HAP-1 (cell line): ENCODE measurements around the gene CYP2C18.

Experiments
- DNase-seq, 2 experiments: peaks; one replicate each; pipeline ENCODE4 v3.0.0-alpha.2; 2016 to 2020; ENCODE audit warnings: low spot score in 2 of 2
- H3K27me3 ChIP-seq: fragments of 250-450 bp; sonication (Bioruptor Pico); 2 replicates; pipeline ENCODE4 v1.5.1; 2020; ENCODE audit warnings: low read depth, mild to moderate bottlenecking, moderate library complexity
- H3K36me3 ChIP-seq: fragments of 250-450 bp; sonication (Bioruptor Pico); replicated peaks from 2 replicates; pipeline ENCODE4 v1.5.1; 2020; ENCODE audit warnings: mild to moderate bottlenecking
- H3K4me1 ChIP-seq: fragments of 250-450 bp; sonication (Bioruptor Pico); 2 replicates; pipeline ENCODE4 v1.5.1; 2020; ENCODE audit warnings: mild to moderate bottlenecking
- H3K4me3 ChIP-seq: fragments of 250-450 bp; sonication (Bioruptor Pico); 2 replicates; pipeline ENCODE4 v1.5.1; 2020; ENCODE audit warnings: mild to moderate bottlenecking, moderate library complexity
- H3K9me3 ChIP-seq: fragments of 250-450 bp; sonication (Bioruptor Pico); 2 replicates; pipeline ENCODE4 v1.5.1; 2020; ENCODE audit warnings: mild to moderate bottlenecking, moderate library complexity
- in situ Hi-C: fragments of 300-500 bp; cut with MboI; formaldehyde crosslinking; loops from 3 replicates; pipeline ENCODE4 v1.14.3; 2020; ENCODE audit warnings: low sequenced_read_pairs, inconsistent platforms, mixed read lengths

Gene CYP2C18

GRCh38 chr10:94777886-94778458 is 94.4 kb downstream of the CYP2C18 start:
- H3K36me3 ChIP-seq = no peaks in the 10 kb centered on the region
- no peaks in the 10 kb centered on the region for H3K4me1 ChIP-seq
- no peaks in the 10 kb centered on the region for H3K9me3 ChIP-seq
- H3K27me3 ChIP-seq = no peaks in the 10 kb centered on the region
- in situ Hi-C loops = no loop called here
- H3K4me3 ChIP-seq = no peak overlapping the region
- DNase-seq = no peak

- no peak for DNase-seq
- in situ Hi-C loops = no loop called here
- Histone ChIP-seq H3K36me3 (no peaks in the 10 kb centered on the region), H3K9me3 (no peaks in the 10 kb centered on the region), H3K27me3 (no peaks in the 10 kb centered on the region), H3K4me1 (no peaks in the 10 kb centered on the region), H3K4me3 (no peak overlapping the region)
Measured at GRCh38 chr10:94780844-94781243, 97.3 kb downstream of the CYP2C18 start.

GRCh38 chr10:94784256-94784655 is 100.7 kb downstream of the CYP2C18 start:
- in situ Hi-C loops = no loop called here
- H3K4me3 ChIP-seq = no peak overlapping the region

GRCh38 chr10:94785211-94785610 is 101.7 kb downstream of the CYP2C18 start:
- Histone ChIP-seq H3K36me3 (no peaks in the 10 kb centered on the region), H3K4me3 (no peak overlapping the region), H3K9me3 (no peaks in the 10 kb centered on the region), H3K4me1 (no peaks in the 10 kb centered on the region), H3K27me3 (no peaks in the 10 kb centered on the region)
- DNase-seq = no peak
- in situ Hi-C loops = no loop called here

More at GRCh38 chr10:94784256-94784655, 100.7 kb downstream of the CYP2C18 start:
- H3K36me3 ChIP-seq = no peaks in the 10 kb centered on the region
- DNase-seq = no peak
- no peaks in the 10 kb centered on the region for H3K4me1 ChIP-seq
- H3K9me3 ChIP-seq = no peaks in the 10 kb centered on the region
- H3K27me3 ChIP-seq = no peaks in the 10 kb centered on the region
